T-cell (primary cell): ENCODE data around the gene ADAMTS12. TPM values are rescaled to one million over a fixed set of nuclear protein-coding genes. Genes with fewer than 3 reads are reported as not detected.
A peak's percentile ranks its signal among the peaks of the same experiment; 100 is the strongest.
"Not testable (repeated sequence)": the region's sequence is repeated elsewhere in the genome, so short reads cannot be mapped to it uniquely, and the experiment has no call there.

ENCODE experiments used
- ATAC-seq, 4 experiments: fragments of 200-7000 bp in 3 of 4; fragments of 150-1000 bp in 1 of 4; cut with Tn5 transposase; replicated peaks in 1 of 4; 1 replicate in 3 of 4; 2 replicates in 1 of 4; pipeline ENCODE4 v1.10.0; 2021; ENCODE audit warnings: moderate library complexity in 3 of 4, mild to moderate bottlenecking in 2 of 4, moderate number of reproducible peaks in 1 of 4
- CTCF ChIA-PET, 2 donors: fragments of 300-600 bp; sonication (Branson Sonifier 250); formaldehyde crosslinking; loops; one replicate each; lab custom pipeline; 2022; ENCODE audit warnings: antibody characterized with exemption in 2 of 2; lab: Charles Lee
- POLR2A ChIA-PET, 2 donors: fragments of 300-600 bp; sonication (Branson Sonifier 250); formaldehyde crosslinking; loops; one replicate each; lab custom pipeline; 2022; ENCODE audit warnings: antibody characterized with exemption in 2 of 2; lab: Charles Lee
- DNase-seq, 35 experiments: peaks; one replicate each; pipeline versions ENCODE4 v3.0.0 to v3.0.0-alpha.2; 2013 to 2023
- H3K27ac ChIP-seq: one replicate; pipeline ENCODE4 v1.5.1; 2013; ENCODE audit warnings: low read length
- H3K27me3 ChIP-seq, 2 experiments: replicated peaks in 1 of 2; 1 replicate in 1 of 2; 2 replicates in 1 of 2; pipeline versions ENCODE4 v1.6.1 to v1.7.0; 2013; ENCODE audit warnings: low read length in 1 of 2, mixed read lengths in 1 of 2; ENCODE audit not compliant: control insufficient read depth in 2 of 2, insufficient read depth in 2 of 2; ENCODE audit errors: extremely low read depth in 1 of 2
- H3K36me3 ChIP-seq, 2 donors: 1 replicate in 1 of 2; 2 replicates in 1 of 2; pipeline versions ENCODE4 v1.6.1 to v1.7.0; 2013; ENCODE audit warnings: low read length in 1 of 2; ENCODE audit not compliant: control insufficient read depth in 2 of 2, insufficient read depth in 1 of 2; ENCODE audit errors: extremely low read depth in 1 of 2
- H3K4me1 ChIP-seq, 2 experiments: 1 replicate in 1 of 2; 2 replicates in 1 of 2; pipeline versions ENCODE4 v1.6.1 to v1.7.0; 2013; ENCODE audit warnings: low read length in 2 of 2, mixed read lengths in 1 of 2; ENCODE audit not compliant: insufficient read depth in 2 of 2, control insufficient read depth in 1 of 2; ENCODE audit errors: extremely low read depth in 1 of 2
- H3K4me3 ChIP-seq, 2 donors: 1 replicate in 1 of 2; 2 replicates in 1 of 2; pipeline versions ENCODE4 v1.5.1 to v1.7.0; 2013; ENCODE audit warnings: mild to moderate bottlenecking in 2 of 2, low read length in 1 of 2, moderate library complexity in 1 of 2; ENCODE audit not compliant: control insufficient read depth in 1 of 2; ENCODE audit errors: extremely low read depth in 1 of 2
- H3K9me3 ChIP-seq: 2 replicates; pipeline ENCODE4 v1.7.0; 2013
- H3K27ac Mint-ChIP-seq, 2 donors: one replicate each; pipeline ENCODE4 v1.8.0; 2020 to 2021; ENCODE audit warnings: mild to moderate bottlenecking in 2 of 2, mixed read lengths in 2 of 2
- H3K27me3 Mint-ChIP-seq, 2 donors: one replicate each; pipeline ENCODE4 v1.8.0; 2021 to 2022; ENCODE audit warnings: mixed read lengths in 2 of 2
- H3K36me3 Mint-ChIP-seq: one replicate; pipeline ENCODE4 v1.8.0; 2021; ENCODE audit warnings: mixed read lengths
- H3K4me1 Mint-ChIP-seq, 3 donors: one replicate each; pipeline ENCODE4 v1.8.0; 2020 to 2022; ENCODE audit warnings: mixed read lengths in 3 of 3, mild to moderate bottlenecking in 1 of 3
- H3K4me3 Mint-ChIP-seq, 3 donors: one replicate each; pipeline ENCODE4 v1.8.0; 2020 to 2022; ENCODE audit warnings: mild to moderate bottlenecking in 3 of 3, mixed read lengths in 3 of 3, moderate library complexity in 3 of 3
- H3K9me3 Mint-ChIP-seq, 3 donors: one replicate each; pipeline ENCODE4 v1.8.0; 2020 to 2022; ENCODE audit warnings: mixed read lengths in 3 of 3
- WGBS: methylation state at CpG from one replicate; pipeline ENCODE4 v1.1.5; 2013; ENCODE audit warnings: missing lambda C conversion rate; ENCODE audit not compliant: insufficient coverage; 5-methylcytosine and 5-hydroxymethylcytosine counted together
- total RNA-seq, 35 experiments: library from RNA in 6 of 35; stranded (reverse) in 6 of 35; fragments of 120-200 nt in 1 of 35; gene quantifications; one replicate each; pipeline versions ENCODE4 v1.2.1 to v1.2.4 and lab custom pipeline; 2013 to 2026

ADAMTS12 gene
- total RNA-seq, 5 donors from 2014 or later (not counting 1 experiment from before 2014, with no cell fraction given), result 0.03 TPM; not detected in 4

DNA sequence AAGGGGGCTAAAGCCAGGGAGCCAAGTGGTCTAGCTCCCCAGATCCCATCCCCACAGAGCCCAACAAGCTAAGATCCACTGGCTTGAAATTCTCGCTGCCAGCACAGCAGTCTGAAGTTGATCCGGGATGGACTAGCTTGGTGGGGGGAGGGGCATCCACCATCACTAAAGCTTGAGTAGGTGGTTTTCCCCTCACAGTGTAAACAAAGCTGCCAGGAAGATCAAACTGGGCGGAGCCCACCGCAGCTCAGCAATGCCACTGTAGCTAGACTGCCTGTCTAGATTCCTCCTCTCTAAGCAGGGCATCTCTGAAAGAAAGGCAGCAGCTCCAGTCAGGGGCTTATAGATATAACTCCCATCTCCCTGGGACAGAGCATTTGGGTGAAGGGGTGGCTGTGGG lies 32.6 kb downstream of the ADAMTS12 start:
- Mint-ChIP-seq H3K27ac (peak overlapping the region; percentile 44 to 63), H3K4me3 (peak overlapping the region in 2 of 3 donors; percentile 10 to 48), H3K4me1 (peaks cover 8 to 34% (median 32%) of the 10 kb centered on the region in 3 donors)
- H3K27ac ChIP-seq, H3K9me3 ChIP-seq, H3K9me3 Mint-ChIP-seq, H3K36me3 Mint-ChIP-seq, H3K36me3 ChIP-seq, H3K27me3 Mint-ChIP-seq, H3K27me3 ChIP-seq, POLR2A ChIA-PET: not testable (repeated sequence)
- peak; percentile 80 to 96 (median 88) for ATAC-seq
- CTCF ChIA-PET, result interaction anchor here in 1 of 2 donors (0.5 kb wide), 1 partner anchor 76 kb away, joined by 3 read pairs; no protein-coding TSS in a partner anchor
- peak overlapping the region in 1 of 2 donors; percentile 21 for H3K4me3 ChIP-seq
- peak in 33 of 35 experiments; percentile 4 to 80 (median 46) for DNase-seq
- WGBS, result no CpG with 5 or more reads among the region's 4 CpGs
- H3K4me1 ChIP-seq, result peaks cover 11 to 13% of the 10 kb centered on the region in 2 experiments

DNA sequence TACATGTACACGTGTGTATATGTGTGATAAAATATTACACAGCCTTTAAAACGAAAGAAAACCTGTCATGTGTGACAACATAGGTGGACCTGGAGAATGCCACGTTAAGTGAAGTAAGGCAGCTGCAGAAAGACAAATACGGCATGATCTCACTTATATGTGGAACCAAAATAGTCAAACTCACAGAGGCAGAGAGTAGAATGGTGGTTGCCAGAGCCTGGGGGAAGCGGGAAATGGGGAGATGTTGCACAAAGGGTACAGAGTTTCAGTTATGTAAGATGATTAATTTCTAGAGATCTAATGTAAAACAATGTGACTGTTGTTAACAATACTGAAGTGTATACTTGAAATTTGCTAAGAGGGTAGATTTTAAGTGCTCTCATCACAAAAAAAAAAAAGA lies 34.8 kb downstream of the ADAMTS12 start:
- peaks cover 0 to 4% (median 0%) of the 10 kb centered on the region in 3 donors for H3K9me3 Mint-ChIP-seq

DNA sequence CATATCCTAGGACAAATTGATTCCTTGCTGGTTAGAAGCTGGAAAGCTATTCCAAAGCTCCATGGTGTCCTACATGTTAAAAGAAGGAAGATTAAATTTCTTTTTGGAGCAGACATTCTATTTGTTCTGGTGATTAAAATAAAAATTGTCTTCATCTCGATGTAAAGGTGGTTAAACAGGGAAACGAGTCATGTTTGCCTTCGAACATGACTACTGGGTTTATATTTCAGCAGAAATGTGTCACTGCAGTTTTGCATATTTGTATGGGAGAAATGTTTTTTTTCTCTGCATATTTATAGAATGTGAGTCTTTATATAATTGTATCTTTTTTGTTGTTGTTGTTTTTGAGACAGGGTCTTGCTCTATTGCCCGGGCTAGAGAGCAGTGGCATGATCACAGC lies 36.4 kb downstream of the ADAMTS12 start:
- Histone ChIP-seq H3K4me3 (no peak overlapping the region), H3K9me3 (no peaks in the 10 kb centered on the region), H3K27ac (no peak overlapping the region), H3K4me1 (peaks cover 11 to 15% of the 10 kb centered on the region in 2 experiments), H3K27me3 (peaks cover 0 to 5% of the 10 kb centered on the region in 2 experiments), H3K36me3 (no peaks in the 10 kb centered on the region)
- H3K27me3 Mint-ChIP-seq, result no peaks in the 10 kb centered on the region
- H3K9me3 Mint-ChIP-seq, result no peaks in the 10 kb centered on the region
- ChIA-PET CTCF (no interaction called here), POLR2A (no interaction called here)
- no peak overlapping the region for H3K4me3 Mint-ChIP-seq
- DNase-seq, result no peak
- ATAC-seq, result no peak
- H3K27ac Mint-ChIP-seq, result no peak overlapping the region
- no peaks in the 10 kb centered on the region for H3K36me3 Mint-ChIP-seq
- H3K4me1 Mint-ChIP-seq, result peaks cover 10 to 28% (median 22%) of the 10 kb centered on the region in 3 donors
- 92% methylated on average over 2 of the region's 4 CpGs for WGBS

More for the DNA sequence above, 34.8 kb downstream of the ADAMTS12 start:
- 74% methylated on average over 5 of the region's 5 CpGs for whole genome bisulfite sequencing
- no peak overlapping the region for H3K27ac Mint-ChIP-seq
- H3K4me1 Mint-ChIP-seq, result peaks cover 8 to 31% (median 31%) of the 10 kb centered on the region in 3 donors
- H3K4me3 Mint-ChIP-seq, result no peak overlapping the region
- DNase-seq, result no peak
- ChIA-PET POLR2A (no interaction called here), CTCF (no interaction called here)
- no peaks in the 10 kb centered on the region for H3K36me3 ChIP-seq
- H3K27ac ChIP-seq, result no peak overlapping the region
- H3K4me3 ChIP-seq, result no peak overlapping the region
- H3K36me3 Mint-ChIP-seq, result peaks cover 4% of the 10 kb centered on the region
- H3K9me3 ChIP-seq, result no peaks in the 10 kb centered on the region
- ATAC-seq, result no peak
- no peaks in the 10 kb centered on the region for H3K27me3 Mint-ChIP-seq
- peaks cover 0 to 5% of the 10 kb centered on the region in 2 experiments for H3K27me3 ChIP-seq
- H3K4me1 ChIP-seq, result peaks cover 11 to 13% of the 10 kb centered on the region in 2 experiments

DNA sequence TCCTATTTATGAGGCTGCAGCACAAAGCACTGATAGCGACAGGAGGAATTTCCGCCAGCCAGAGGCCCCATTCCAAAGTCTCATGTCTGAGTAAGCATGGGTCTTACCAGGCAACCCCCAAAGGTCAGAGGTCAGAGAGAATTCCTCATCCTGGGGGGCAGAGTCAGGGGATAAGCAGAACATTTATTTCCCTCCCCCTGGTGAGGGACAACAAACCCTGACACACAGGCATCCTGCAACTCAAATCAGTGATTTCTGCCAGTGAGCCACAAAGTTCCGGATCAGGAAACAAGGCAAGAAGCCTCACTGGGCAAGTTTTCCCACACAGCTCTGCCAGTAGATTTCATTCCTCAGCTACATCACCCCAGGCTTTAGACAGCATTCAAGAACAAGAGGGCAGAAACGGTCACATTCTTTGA lies 37.0 kb downstream of the ADAMTS12 start:
- CTCF ChIA-PET, result no interaction called here

DNA sequence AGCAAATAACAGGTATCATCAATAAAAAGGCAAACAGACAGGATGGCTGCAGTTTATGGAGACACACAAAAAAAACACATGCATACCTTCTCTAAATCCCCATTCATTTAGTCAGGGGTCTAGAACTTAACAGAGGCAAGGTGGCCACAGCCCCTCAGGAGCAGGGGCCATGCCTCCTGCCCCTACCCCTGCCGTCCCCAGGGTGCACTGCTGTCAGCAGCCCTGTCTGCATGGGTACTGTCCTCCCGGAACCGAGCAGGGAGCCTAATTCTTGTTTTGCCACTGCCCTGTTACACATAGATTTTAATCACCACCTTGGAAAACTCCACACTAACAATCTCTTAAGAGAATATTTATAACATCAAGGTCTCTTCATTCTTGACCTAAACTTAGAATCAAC lies 39.0 kb downstream of the ADAMTS12 start:
- ChIA-PET POLR2A (no interaction called here), CTCF (no interaction called here)
- Mint-ChIP-seq H3K4me3 (no peak overlapping the region), H3K4me1 (peaks cover 8 to 13% (median 11%) of the 10 kb centered on the region in 3 donors), H3K27ac (no peak overlapping the region), H3K27me3 (no peaks in the 10 kb centered on the region), H3K9me3 (no peaks in the 10 kb centered on the region), H3K36me3 (no peaks in the 10 kb centered on the region)
- Histone ChIP-seq H3K27ac (no peak overlapping the region), H3K9me3 (no peaks in the 10 kb centered on the region), H3K36me3 (no peaks in the 10 kb centered on the region), H3K4me1 (peaks cover 3 to 8% of the 10 kb centered on the region in 2 experiments), H3K27me3 (no peaks in the 10 kb centered on the region), H3K4me3 (no peak overlapping the region)
- ATAC-seq (no peak), DNase-seq (no peak)
- WGBS, result 100% methylated on average over 3 of the region's 3 CpGs

More for the DNA sequence above, 37.0 kb downstream of the ADAMTS12 start:
- H3K9me3 ChIP-seq, result no peaks in the 10 kb centered on the region
- H3K27ac ChIP-seq, result no peak overlapping the region
- POLR2A ChIA-PET, result no interaction called here
- no peaks in the 10 kb centered on the region for H3K27me3 Mint-ChIP-seq
- 100% methylated on average over 1 of the region's 4 CpGs for WGBS
- H3K36me3 Mint-ChIP-seq, result no peaks in the 10 kb centered on the region
- H3K27me3 ChIP-seq, result peaks cover 0 to 5% of the 10 kb centered on the region in 2 experiments
- H3K27ac Mint-ChIP-seq, result no peak overlapping the region
- peaks cover 12 to 20% of the 10 kb centered on the region in 2 experiments for H3K4me1 ChIP-seq
- no peak for ATAC-seq
- no peak overlapping the region for H3K4me3 Mint-ChIP-seq
- peaks cover 15 to 31% (median 24%) of the 10 kb centered on the region in 3 donors for H3K4me1 Mint-ChIP-seq
- H3K4me3 ChIP-seq, result no peak overlapping the region
- no peaks in the 10 kb centered on the region for H3K36me3 ChIP-seq
- no peaks in the 10 kb centered on the region for H3K9me3 Mint-ChIP-seq
- no peak for DNase-seq

DNA sequence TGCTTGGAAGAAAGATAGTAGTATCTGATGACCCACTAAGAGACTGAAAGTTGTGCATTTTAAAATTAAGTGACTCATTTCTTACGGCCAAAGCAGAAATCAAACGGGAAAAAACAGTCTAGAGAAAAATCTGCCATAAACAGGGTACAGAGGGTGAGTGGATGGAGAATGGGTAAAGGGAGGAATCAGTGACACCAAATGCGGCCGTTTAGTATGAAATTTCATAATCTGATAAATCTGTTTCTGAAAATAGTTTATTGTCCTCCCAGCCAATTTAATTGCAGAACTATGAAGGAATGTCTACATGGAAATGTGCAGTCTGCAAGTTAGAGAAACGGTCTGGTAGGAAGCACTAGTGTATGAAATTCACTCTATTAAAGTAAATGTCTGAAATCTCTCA lies 39.5 kb downstream of the ADAMTS12 start:
- Mint-ChIP-seq H3K4me3 (no peak overlapping the region), H3K9me3 (no peaks in the 10 kb centered on the region), H3K4me1 (peaks cover 8 to 10% (median 9%) of the 10 kb centered on the region in 3 donors), H3K36me3 (no peaks in the 10 kb centered on the region), H3K27ac (no peak overlapping the region), H3K27me3 (no peaks in the 10 kb centered on the region)
- no peak for ATAC-seq
- no CpG with 5 or more reads among the region's 5 CpGs for WGBS
- Histone ChIP-seq H3K27ac (no peak overlapping the region), H3K9me3 (no peaks in the 10 kb centered on the region), H3K4me1 (peaks cover 3 to 8% of the 10 kb centered on the region in 2 experiments), H3K27me3 (no peaks in the 10 kb centered on the region), H3K36me3 (no peaks in the 10 kb centered on the region), H3K4me3 (no peak overlapping the region)
- ChIA-PET POLR2A (no interaction called here), CTCF (no interaction called here)
- DNase-seq, result no peak
